ENCODE data around the gene KRT13. TPM values are rescaled to one million over a fixed set of nuclear protein-coding genes. Genes with fewer than 3 reads are reported as not detected.

Gene KRT13
- total RNA-seq, 4 donors from 2014 or later, result 1.5 to 6.4 (median 3.0) TPM

GRCh38 chr17:41540921-41541625 is 35.7 kb upstream of the KRT13 start:
- intact Hi-C loops (cut with DNase I; ENCODE audit: low total_unique reads), result no loop called here
- no peak overlapping the region for H3K4me3 ChIP-seq
- no peaks in the 10 kb centered on the region for H3K4me1 ChIP-seq
- no peak for DNase-seq
- no peaks in the 10 kb centered on the region for H3K36me3 ChIP-seq
- no peaks in the 10 kb centered on the region for H3K27me3 ChIP-seq
- H3K27ac ChIP-seq, result no peak overlapping the region
- no peak for TF ChIP-seq CTCF (IDR thresholded peaks at IDR 0.05)
- TF ChIP-seq POLR2A (IDR thresholded peaks at IDR 0.05), result no peak
- H3K9me3 ChIP-seq, result no peaks in the 10 kb centered on the region

- TF ChIP-seq POLR2A (IDR thresholded peaks at IDR 0.05), result no peak
- TF ChIP-seq CTCF (IDR thresholded peaks at IDR 0.05), result no peak
- intact Hi-C loops (cut with DNase I; ENCODE audit: low total_unique reads), result no loop called here
- no peak overlapping the region for H3K27ac ChIP-seq
Measured at GRCh38 chr17:41539979-41540701, 34.7 kb upstream of the KRT13 start.

GRCh38 chr17:41539071-41539492 is 33.7 kb upstream of the KRT13 start:
- no peaks in the 10 kb centered on the region for H3K27me3 ChIP-seq
- TF ChIP-seq CTCF (IDR thresholded peaks at IDR 0.05) (no peak), POLR2A (IDR thresholded peaks at IDR 0.05) (no peak)
- intact Hi-C loops (cut with DNase I; ENCODE audit: low total_unique reads), result no loop called here
- H3K9me3 ChIP-seq, result no peaks in the 10 kb centered on the region
- no peak overlapping the region for H3K4me3 ChIP-seq
- H3K36me3 ChIP-seq, result no peaks in the 10 kb centered on the region
- DNase-seq, result no peak
- H3K4me1 ChIP-seq, result no peaks in the 10 kb centered on the region
- no peak overlapping the region for H3K27ac ChIP-seq

More at GRCh38 chr17:41539979-41540701, 34.7 kb upstream of the KRT13 start:
- no peaks in the 10 kb centered on the region for H3K9me3 ChIP-seq
- H3K36me3 ChIP-seq, result no peaks in the 10 kb centered on the region
- H3K4me3 ChIP-seq, result no peak overlapping the region
- H3K27me3 ChIP-seq, result no peaks in the 10 kb centered on the region
- H3K4me1 ChIP-seq, result no peaks in the 10 kb centered on the region
- DNase-seq, result no peak

- no peak overlapping the region for H3K27ac ChIP-seq
- H3K36me3 ChIP-seq, result no peaks in the 10 kb centered on the region
- H3K9me3 ChIP-seq, result no peaks in the 10 kb centered on the region
- H3K4me1 ChIP-seq, result no peaks in the 10 kb centered on the region
- TF ChIP-seq CTCF (IDR thresholded peaks at IDR 0.05), result no peak
- H3K27me3 ChIP-seq, result no peaks in the 10 kb centered on the region
- intact Hi-C loops (cut with DNase I; ENCODE audit: low total_unique reads), result no loop called here
- no peak for DNase-seq
- H3K4me3 ChIP-seq, result no peak overlapping the region
Measured at GRCh38 chr17:41538565-41538991, 33.2 kb upstream of the KRT13 start.

- H3K9me3 ChIP-seq, result no peaks in the 10 kb centered on the region
- DNase-seq, result no peak
- no peak overlapping the region for H3K27ac ChIP-seq
- intact Hi-C loops (cut with DNase I; ENCODE audit: low total_unique reads), result no loop called here
- no peak for TF ChIP-seq POLR2A (IDR thresholded peaks at IDR 0.05)
- no peak for TF ChIP-seq CTCF (IDR thresholded peaks at IDR 0.05)
- H3K4me3 ChIP-seq, result no peak overlapping the region
- no peaks in the 10 kb centered on the region for H3K36me3 ChIP-seq
- no peaks in the 10 kb centered on the region for H3K27me3 ChIP-seq
- H3K4me1 ChIP-seq, result no peaks in the 10 kb centered on the region
Measured at GRCh38 chr17:41537990-41538389, 32.6 kb upstream of the KRT13 start.

Data from uterus (tissue), 4 donors.